NCI-H146 treated with DMSO at 0.1 percent for 48 hours (cell line): ENCODE data around the gene CBLN3.

ENCODE experiments used
- DNase-seq: peaks from one replicate; lab custom pipeline; 2025; ENCODE audit not compliant: unreplicated experiment; lab: John Stamatoyannopoulos, UW

The CBLN3 gene

GRCh38 chr14:24385524-24385923 is 43.9 kb downstream of the CBLN3 start:
- no peak for DNase-seq

GRCh38 chr14:24384169-24384568 is 45.3 kb downstream of the CBLN3 start:
- no peak for DNase-seq

GRCh38 chr14:24382064-24382371 is 47.5 kb downstream of the CBLN3 start:
- DNase-seq = no peak

GRCh38 chr14:24381363-24382063 is 48.0 kb downstream of the CBLN3 start:
- DNase-seq = no peak

GRCh38 chr14:24379907-24380730 is 49.3 kb downstream of the CBLN3 start:
- DNase-seq = no peak

GRCh38 chr14:24378981-24379906 is 50.2 kb downstream of the CBLN3 start:
- no peak for DNase-seq

GRCh38 chr14:24378327-24378726 is 51.1 kb downstream of the CBLN3 start:
- no peak for DNase-seq

GRCh38 chr14:24377657-24378056 is 51.8 kb downstream of the CBLN3 start:
- DNase-seq = no peak

GRCh38 chr14:24377126-24377525 is 52.3 kb downstream of the CBLN3 start:
- no peak for DNase-seq
